ENCODE results near the gene CDC42BPA. TPM values are rescaled to one million over a fixed set of nuclear protein-coding genes. Genes with fewer than 3 reads are reported as not detected.

The CDC42BPA gene
- total RNA-seq, 1 experiment from 2014 or later, result 30.1 TPM

- H3K4me1 Mint-ChIP-seq, result peaks cover 39 to 49% of the 10 kb centered on the region in 2 experiments
- H3K4me3 Mint-ChIP-seq, result peak overlapping the region; percentile 87 to 94
- Histone ChIP-seq H3K14ac (ENCODE audit: insufficient read depth, low read length) (no peak overlapping the region), H2AK5ac (ENCODE audit: insufficient read length, low read length) (no peak overlapping the region), H3T11ph (ENCODE audit: low read length) (no peak overlapping the region), H3K9ac (ENCODE audit: extremely low read depth, insufficient read length, low read length) (peak overlapping the region; percentile 49), H2AFZ (ENCODE audit: low read length) (no peak overlapping the region), H2BK5ac (ENCODE audit: insufficient read length, low read length) (no peak overlapping the region), H3K4ac (ENCODE audit: low read depth, low read length) (no peak overlapping the region), H2BK20ac (ENCODE audit: low read depth, low read length, poor library complexity, severe bottlenecking) (no peak overlapping the region), H3K4me1 (ENCODE audit: insufficient read depth, low read length) (peaks cover 4% of the 10 kb centered on the region; the same call in 1 of the 2 replicates), H3K79me1 (ENCODE audit: insufficient read depth, low read depth, low read length, poor library complexity, severe bottlenecking) (no peaks in the 10 kb centered on the region), H3K27me3 (ENCODE audit: insufficient read depth, low read length) (no peaks in the 10 kb centered on the region), H3K79me2 (ENCODE audit: insufficient read depth, low read length) (peaks cover 25% of the 10 kb centered on the region; the same call in 1 of the 2 replicates), H3K23me2 (ENCODE audit: insufficient read length, low read depth, low read length, poor library complexity, severe bottlenecking) (peaks cover 12% of the 10 kb centered on the region), H3K27ac (ENCODE audit: insufficient read length, low read depth, low read length) (no peak overlapping the region), H3K56ac (ENCODE audit: insufficient read length, low read depth, low read length) (no peak overlapping the region), H4K8ac (replicated peaks; ENCODE audit: insufficient read length, low read depth, low read length) (no peak overlapping the region), H2BK15ac (ENCODE audit: low read depth, low read length) (no peak overlapping the region), H2BK120ac (ENCODE audit: low read depth, low read length, poor library complexity, severe bottlenecking) (no peak overlapping the region), H3K18ac (ENCODE audit: insufficient read length, low read depth, low read length) (no peak overlapping the region), H3K4me2 (ENCODE audit: insufficient read depth, insufficient read length, low read length) (peak overlapping the region; percentile 85), H2BK12ac (ENCODE audit: insufficient read length, low read depth, low read length) (no peak overlapping the region), H3K23ac (ENCODE audit: insufficient read length, low read depth, low read length) (no peak overlapping the region), H4K20me1 (ENCODE audit: control insufficient read depth, insufficient read depth, insufficient read length) (no peaks in the 10 kb centered on the region), H4K5ac (ENCODE audit: insufficient read length, low read depth, low read length) (no peak overlapping the region), H3K9me3 (ENCODE audit: control insufficient read depth, low read depth, low read length) (no peaks in the 10 kb centered on the region), H4K91ac (ENCODE audit: insufficient read length, low read depth, low read length) (no peak overlapping the region)
- no peak for DNase-seq
- peaks cover 0 to 2% (median 0%) of the 10 kb centered on the region in 3 experiments; a peak in 2 of 7 replicates for H3K36me3 Mint-ChIP-seq (ENCODE audit: insufficient read depth in 1 of 3, low read depth in 3 of 3)
- TF ChIP-seq, protein P1, sequence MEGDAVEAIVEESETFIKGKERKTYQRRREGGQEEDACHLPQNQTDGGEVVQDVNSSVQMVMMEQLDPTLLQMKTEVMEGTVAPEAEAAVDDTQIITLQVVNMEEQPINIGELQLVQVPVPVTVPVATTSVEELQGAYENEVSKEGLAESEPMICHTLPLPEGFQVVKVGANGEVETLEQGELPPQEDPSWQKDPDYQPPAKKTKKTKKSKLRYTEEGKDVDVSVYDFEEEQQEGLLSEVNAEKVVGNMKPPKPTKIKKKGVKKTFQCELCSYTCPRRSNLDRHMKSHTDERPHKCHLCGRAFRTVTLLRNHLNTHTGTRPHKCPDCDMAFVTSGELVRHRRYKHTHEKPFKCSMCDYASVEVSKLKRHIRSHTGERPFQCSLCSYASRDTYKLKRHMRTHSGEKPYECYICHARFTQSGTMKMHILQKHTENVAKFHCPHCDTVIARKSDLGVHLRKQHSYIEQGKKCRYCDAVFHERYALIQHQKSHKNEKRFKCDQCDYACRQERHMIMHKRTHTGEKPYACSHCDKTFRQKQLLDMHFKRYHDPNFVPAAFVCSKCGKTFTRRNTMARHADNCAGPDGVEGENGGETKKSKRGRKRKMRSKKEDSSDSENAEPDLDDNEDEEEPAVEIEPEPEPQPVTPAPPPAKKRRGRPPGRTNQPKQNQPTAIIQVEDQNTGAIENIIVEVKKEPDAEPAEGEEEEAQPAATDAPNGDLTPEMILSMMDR (conservative IDR thresholded peaks at IDR 0.05), result no peak
- H3K27me3 Mint-ChIP-seq (ENCODE audit: low read depth), result peaks cover 2% of the 10 kb centered on the region
- no peak overlapping the region; a peak in 1 of 7 replicates for H3K27ac Mint-ChIP-seq
- H3K9me3 Mint-ChIP-seq, result 0 out of 5 replicates have a peak, but pooled peaks cover 0 to 2% of the 10 kb centered on the region in 2 experiments
These were observed 1.8 kb downstream of the CDC42BPA start for GRCh38 chr1:227316456-227316855.

All from H9 (cell line).